IMR-90 (cell line): ENCODE measurements around the gene CNOT2.
A peak's percentile ranks its signal among the peaks of the same experiment; 100 is the strongest.

Source experiments
- CEBPB ChIP-seq: IDR thresholded peaks from 2 replicates; pipeline ENCODE4 v1.6.1; 2012; ENCODE audit warnings: low read depth, low read length, improper control_type of control experiment
- CHD1 ChIP-seq: IDR thresholded peaks from 2 replicates; pipeline ENCODE4 v1.6.1; 2012; ENCODE audit warnings: low read depth, low read length, improper control_type of control experiment
- FOS ChIP-seq: fragments of 150-350 bp; IDR thresholded peaks from 2 replicates; pipeline ENCODE4 v1.6.1; 2016; ENCODE audit warnings: low read depth, low read length
- MXI1 ChIP-seq: IDR thresholded peaks from 2 replicates; pipeline ENCODE4 v1.6.1; 2012; ENCODE audit warnings: low read depth, mild to moderate bottlenecking, low read length, moderate library complexity, borderline replicate concordance
- NFE2L2 ChIP-seq: fragments of 150-350 bp; IDR thresholded peaks from 2 replicates; pipeline ENCODE4 v1.6.1; 2016; ENCODE audit warnings: low read depth, mild to moderate bottlenecking, low read length
- POLR2A ChIP-seq: IDR thresholded peaks from 2 replicates; pipeline ENCODE4 v1.6.1; 2012; ENCODE audit warnings: mild to moderate bottlenecking, low read depth, low read length
- RAD21 ChIP-seq: IDR thresholded peaks from 2 replicates; pipeline ENCODE4 v1.6.1; 2012; ENCODE audit warnings: low read length, improper control_type of control experiment
- RCOR1 ChIP-seq: IDR thresholded peaks from 2 replicates; pipeline ENCODE4 v1.6.1; 2012; ENCODE audit warnings: mild to moderate bottlenecking, low read length, improper control_type of control experiment; ENCODE audit not compliant: insufficient replicate concordance
- SMC3 ChIP-seq: fragments of 150-350 bp; IDR thresholded peaks from 2 replicates; pipeline ENCODE4 v1.6.1; 2016; ENCODE audit warnings: low read depth, mild to moderate bottlenecking, antibody characterized with exemption, low read length, moderate library complexity
- TF ChIP-seq, protein P1 (sequence below): conservative IDR thresholded peaks from 2 replicates; pipeline ENCODE4 v1.5.1; 2012; ENCODE audit warnings: mild to moderate bottlenecking, low read depth, low read length, improper control_type of control experiment

GRCh38 chr12:70383484-70383883 is 140.3 kb downstream of the CNOT2 start:
- TF ChIP-seq, protein P1, sequence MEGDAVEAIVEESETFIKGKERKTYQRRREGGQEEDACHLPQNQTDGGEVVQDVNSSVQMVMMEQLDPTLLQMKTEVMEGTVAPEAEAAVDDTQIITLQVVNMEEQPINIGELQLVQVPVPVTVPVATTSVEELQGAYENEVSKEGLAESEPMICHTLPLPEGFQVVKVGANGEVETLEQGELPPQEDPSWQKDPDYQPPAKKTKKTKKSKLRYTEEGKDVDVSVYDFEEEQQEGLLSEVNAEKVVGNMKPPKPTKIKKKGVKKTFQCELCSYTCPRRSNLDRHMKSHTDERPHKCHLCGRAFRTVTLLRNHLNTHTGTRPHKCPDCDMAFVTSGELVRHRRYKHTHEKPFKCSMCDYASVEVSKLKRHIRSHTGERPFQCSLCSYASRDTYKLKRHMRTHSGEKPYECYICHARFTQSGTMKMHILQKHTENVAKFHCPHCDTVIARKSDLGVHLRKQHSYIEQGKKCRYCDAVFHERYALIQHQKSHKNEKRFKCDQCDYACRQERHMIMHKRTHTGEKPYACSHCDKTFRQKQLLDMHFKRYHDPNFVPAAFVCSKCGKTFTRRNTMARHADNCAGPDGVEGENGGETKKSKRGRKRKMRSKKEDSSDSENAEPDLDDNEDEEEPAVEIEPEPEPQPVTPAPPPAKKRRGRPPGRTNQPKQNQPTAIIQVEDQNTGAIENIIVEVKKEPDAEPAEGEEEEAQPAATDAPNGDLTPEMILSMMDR, result no peak
- no peak for TF ChIP-seq MXI1
- no peak for TF ChIP-seq POLR2A
- TF ChIP-seq RAD21, result no peak
- peak; percentile 43; the same call in 1 of the 2 replicates for TF ChIP-seq CEBPB
- no peak for TF ChIP-seq RCOR1
- TF ChIP-seq CHD1, result no peak
- no peak for TF ChIP-seq NFE2L2
- TF ChIP-seq SMC3, result no peak
- no peak for TF ChIP-seq FOS
